ENCODE results near the gene MAN2B1. TPM values are rescaled to one million over a fixed set of nuclear protein-coding genes. Genes with fewer than 3 reads are reported as not detected.

The MAN2B1 gene
- total RNA-seq, 1 donor, result 143 TPM

Other genes with a start within 250 kb of the MAN2B1 start
- gene ZNF443, start 225.7 kb downstream of the MAN2B1 start, total RNA-seq, result 2.3 TPM
- 3.0 TPM for gene ZNF709, start 181.9 kb downstream of the MAN2B1 start, total RNA-seq
- 17.6 TPM for gene ZNF564, start 115.3 kb downstream of the MAN2B1 start, total RNA-seq
- gene ZNF490, start 55.9 kb downstream of the MAN2B1 start, total RNA-seq, result 5.6 TPM
- 52.8 TPM for gene ZNF791, start 55.8 kb downstream of the MAN2B1 start, total RNA-seq
- 3.4 TPM for gene WDR83, start 65 bp upstream of the MAN2B1 start, total RNA-seq
- gene DHPS, start 15.1 kb upstream of the MAN2B1 start, total RNA-seq, result 63.2 TPM
- gene GNG14, start 21.3 kb upstream of the MAN2B1 start, total RNA-seq, result not detected
- 2.0 TPM for gene FBXW9, start 29.9 kb upstream of the MAN2B1 start, total RNA-seq
- 20.3 TPM for gene TNPO2, start 57.2 kb upstream of the MAN2B1 start, total RNA-seq
- gene TRIR, start 67.9 kb upstream of the MAN2B1 start, total RNA-seq, result 194 TPM
- 28.7 TPM for gene GET3, start 70.8 kb upstream of the MAN2B1 start, total RNA-seq
- gene BEST2, start 85.0 kb upstream of the MAN2B1 start, total RNA-seq, result not detected
- gene HOOK2, start 108.8 kb upstream of the MAN2B1 start, total RNA-seq, result 8.3 TPM
- gene JUNB, start 124.7 kb upstream of the MAN2B1 start, total RNA-seq, result 5,180 TPM
- gene PRDX2, start 135.1 kb upstream of the MAN2B1 start, total RNA-seq, result 55.5 TPM
- gene THSD8, start 135.3 kb upstream of the MAN2B1 start, total RNA-seq, result not detected
- gene RNASEH2A, start 139.8 kb upstream of the MAN2B1 start, total RNA-seq, result 1.4 TPM
- gene RTBDN, start 167.8 kb upstream of the MAN2B1 start, total RNA-seq, result 0.21 TPM
- gene MAST1, start 171.8 kb upstream of the MAN2B1 start, total RNA-seq, result 0.52 TPM
- gene DNASE2, start 214.7 kb upstream of the MAN2B1 start, total RNA-seq, result 17.2 TPM
- not detected for gene KLF1, start 220.5 kb upstream of the MAN2B1 start, total RNA-seq
- gene GCDH, start 224.4 kb upstream of the MAN2B1 start, total RNA-seq, result 12.9 TPM